ENCODE data around the gene CCS. TPM values are rescaled to one million over a fixed set of nuclear protein-coding genes. Genes with fewer than 3 reads are reported as not detected.

Gene CCS
- total RNA-seq, 4 donors from 2014 or later = 12.7 to 27.5 (median 21.2) TPM

GRCh38 chr11:66564538-66564937 is 28.4 kb upstream of the CCS start:
- Histone ChIP-seq H3K9me3 (no peaks in the 10 kb centered on the region), H3K27ac (no peak overlapping the region), H3K4me1 (peaks cover 11 to 21% (median 14%) of the 10 kb centered on the region in 3 donors), H3K27me3 (peaks cover 0 to 9% (median 0%) of the 10 kb centered on the region in 4 donors), H3K4me3 (no peak overlapping the region), H3K36me3 (peaks cover 0 to 28% (median 0%) of the 10 kb centered on the region in 3 donors)
- intact Hi-C loops (cut with DNase I) = no loop called here
- no peak for DNase-seq
- TF ChIP-seq POLR2A (IDR thresholded peaks at IDR 0.05) (no peak), CTCF (IDR thresholded peaks at IDR 0.05) (no peak)
- 76 to 86% methylated on average over 3 to 7 of the region's 14 CpGs for WGBS, 2 donors

- WGBS, 2 donors = 90 to 100% methylated on average over 1 to 5 of the region's 5 CpGs
- TF ChIP-seq CTCF (IDR thresholded peaks at IDR 0.05) (no peak), POLR2A (IDR thresholded peaks at IDR 0.05) (no peak)
- H3K27me3 ChIP-seq = peaks cover 0 to 9% (median 0%) of the 10 kb centered on the region in 4 donors
- no peak for DNase-seq
- no peak overlapping the region for H3K4me3 ChIP-seq
- H3K4me1 ChIP-seq = peaks cover 11 to 20% (median 14%) of the 10 kb centered on the region in 3 donors
- intact Hi-C loops (cut with DNase I) = no loop called here
- H3K27ac ChIP-seq = no peak overlapping the region
- no peaks in the 10 kb centered on the region for H3K9me3 ChIP-seq
- H3K36me3 ChIP-seq = peaks cover 0 to 28% (median 0%) of the 10 kb centered on the region in 3 donors
Measured at GRCh38 chr11:66564984-66565383, 28.0 kb upstream of the CCS start.

DNA sequence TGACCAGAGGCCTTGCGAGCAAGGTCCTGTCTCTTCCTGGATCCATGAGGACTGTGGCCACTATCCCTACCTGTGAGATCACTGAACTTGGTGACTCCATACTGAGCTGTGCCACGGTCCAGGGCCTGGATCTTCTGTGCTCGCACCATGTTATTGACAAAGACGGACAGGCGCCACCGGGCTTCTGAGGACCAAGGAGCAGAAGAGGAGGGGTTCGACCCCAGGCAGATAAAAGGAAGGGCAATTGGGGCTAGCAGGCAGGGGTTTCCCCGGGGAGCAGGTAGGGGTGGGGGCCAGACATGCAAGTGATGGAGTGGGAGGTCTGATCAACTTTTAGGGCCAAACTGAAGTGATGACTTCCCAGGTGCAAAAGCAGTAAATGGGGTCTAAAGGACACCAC is 26.8 kb upstream of the CCS start:
- Histone ChIP-seq H3K4me3 (no peak overlapping the region), H3K9me3 (no peaks in the 10 kb centered on the region), H3K27me3 (peaks cover 0 to 9% (median 0%) of the 10 kb centered on the region in 4 donors), H3K36me3 (peaks cover 0 to 28% (median 0%) of the 10 kb centered on the region in 3 donors), H3K27ac (no peak overlapping the region), H3K4me1 (peaks cover 11 to 20% (median 14%) of the 10 kb centered on the region in 3 donors)
- 92 to 93% methylated on average over 6 of the region's 8 CpGs for WGBS, 2 donors
- no peak for DNase-seq
- TF ChIP-seq CTCF (IDR thresholded peaks at IDR 0.05) (no peak), POLR2A (IDR thresholded peaks at IDR 0.05) (no peak)
- intact Hi-C loops (cut with DNase I) = no loop called here

- peak overlapping the region in 2 of 4 donors; percentile 26 to 70 for H3K27ac ChIP-seq
- TF ChIP-seq POLR2A (IDR thresholded peaks at IDR 0.05) (no peak), CTCF (IDR thresholded peaks at IDR 0.05) (no peak)
- H3K9me3 ChIP-seq = no peaks in the 10 kb centered on the region
- no peak for DNase-seq
- H3K27me3 ChIP-seq = peaks cover 0 to 9% (median 0%) of the 10 kb centered on the region in 4 donors
- 20 to 84% methylated on average over 2 to 6 of the region's 15 CpGs for WGBS, 2 donors
- peak overlapping the region; percentile 48 to 86 (median 62) for H3K4me3 ChIP-seq
- intact Hi-C loops (cut with DNase I) = no loop called here
- H3K4me1 ChIP-seq = peaks cover 11 to 20% (median 14%) of the 10 kb centered on the region in 3 donors
- H3K36me3 ChIP-seq = peaks cover 0 to 28% (median 0%) of the 10 kb centered on the region in 3 donors
Measured at GRCh38 chr11:66567787-66568123, 25.2 kb upstream of the CCS start.

- peak within 1 kb of the TSS; percentile 48 to 86 (median 62) for H3K4me3 ChIP-seq
Measured at GRCh38 chr11:66568124-66568916, 24.7 kb upstream of the CCS start, which contains the start of gene CTSF. Gene CTSF, minus strand, starts transcription at chr11:66568606. Its CDS starts 120 bp downstream, at chr11:66568486.

More at GRCh38 chr11:66568124-66568916, 24.7 kb upstream of the CCS start, which contains the start of gene CTSF:
- H3K27ac ChIP-seq = peak within 1 kb of the TSS in 3 of 4 donors; percentile 26 to 70 (median 40)
- TF ChIP-seq POLR2A (IDR thresholded peaks at IDR 0.05) (peak in 1 of 4 donors; percentile 17), CTCF (IDR thresholded peaks at IDR 0.05) (no peak)
- H3K36me3 ChIP-seq = peaks cover 0 to 28% (median 0%) of the 10 kb centered on the region in 3 donors
- WGBS, 2 donors = 13 to 24% methylated on average over 12 to 13 of the region's 77 CpGs
- peaks cover 0 to 9% (median 0%) of the 10 kb centered on the region in 4 donors for H3K27me3 ChIP-seq
- intact Hi-C loops (cut with DNase I) = no loop called here
- H3K4me1 ChIP-seq = peaks cover 11 to 20% (median 14%) of the 10 kb centered on the region in 3 donors
- no peaks in the 10 kb centered on the region for H3K9me3 ChIP-seq
- DNase-seq = no peak

Measured in esophagus squamous epithelium (tissue), 5 donors.